ENCODE data around the gene NRG3. TPM values are rescaled to one million over a fixed set of nuclear protein-coding genes. Genes with fewer than 3 reads are reported as not detected.

The NRG3 gene
- total RNA-seq, 1 experiment from 2014 or later = 0.08 TPM

DNA sequence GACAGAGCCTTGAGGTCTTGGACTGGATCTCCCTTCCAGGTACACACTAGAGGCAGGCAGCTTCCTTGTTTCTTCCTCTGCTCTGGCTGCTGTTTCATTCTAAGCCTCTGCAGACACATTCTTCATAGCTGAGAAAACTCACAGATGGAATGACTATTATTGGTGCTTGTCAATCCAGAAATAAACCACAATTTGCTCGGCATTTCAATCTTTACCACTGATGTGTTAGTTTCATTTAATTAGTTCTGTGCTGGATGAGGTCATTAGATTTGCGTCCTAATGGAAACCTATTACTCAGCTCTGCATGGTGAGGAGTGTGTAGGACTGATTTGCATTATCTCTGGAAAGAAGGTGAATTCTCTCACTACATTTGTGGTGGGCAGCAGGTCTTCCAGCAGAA is 392.5 kb downstream of the NRG3 start:
- ChIA-PET POLR2A (no interaction called here), CTCF (no interaction called here)
- DNase-seq (ENCODE audit: low read depth, low spot score) (no peak), ATAC-seq (no peak)
- Histone ChIP-seq H3K4me1 (ENCODE audit: control insufficient read depth, insufficient read depth, low read length) (no peaks in the 10 kb centered on the region), H3K4me3 (ENCODE audit: low read depth in 2 of 2, low read length in 2 of 2) (no peak overlapping the region), H3K27me3 (ENCODE audit: control insufficient read depth, insufficient read depth, low read length) (no peaks in the 10 kb centered on the region), H3K27ac (ENCODE audit: low read length) (no peak overlapping the region), H3K36me3 (ENCODE audit: control insufficient read depth, insufficient read depth, low read length) (no peaks in the 10 kb centered on the region), H3K9me3 (ENCODE audit: control insufficient read depth, insufficient read depth, low read depth, low read length) (no peaks in the 10 kb centered on the region)
- in situ Hi-C loops (cut with HindIII; ENCODE audit: low pct_unique_long_range_greater_than_20kb, low sequenced_read_pairs) = no loop called here
- intact Hi-C loops (cut with micrococcal nuclease; ENCODE audit: unreplicated experiment) = no loop called here
- no peak for TF ChIP-seq TCF7L2 (IDR thresholded peaks at IDR 0.05; ENCODE audit: low read depth, low read length)
- TF ChIP-seq, protein P1, sequence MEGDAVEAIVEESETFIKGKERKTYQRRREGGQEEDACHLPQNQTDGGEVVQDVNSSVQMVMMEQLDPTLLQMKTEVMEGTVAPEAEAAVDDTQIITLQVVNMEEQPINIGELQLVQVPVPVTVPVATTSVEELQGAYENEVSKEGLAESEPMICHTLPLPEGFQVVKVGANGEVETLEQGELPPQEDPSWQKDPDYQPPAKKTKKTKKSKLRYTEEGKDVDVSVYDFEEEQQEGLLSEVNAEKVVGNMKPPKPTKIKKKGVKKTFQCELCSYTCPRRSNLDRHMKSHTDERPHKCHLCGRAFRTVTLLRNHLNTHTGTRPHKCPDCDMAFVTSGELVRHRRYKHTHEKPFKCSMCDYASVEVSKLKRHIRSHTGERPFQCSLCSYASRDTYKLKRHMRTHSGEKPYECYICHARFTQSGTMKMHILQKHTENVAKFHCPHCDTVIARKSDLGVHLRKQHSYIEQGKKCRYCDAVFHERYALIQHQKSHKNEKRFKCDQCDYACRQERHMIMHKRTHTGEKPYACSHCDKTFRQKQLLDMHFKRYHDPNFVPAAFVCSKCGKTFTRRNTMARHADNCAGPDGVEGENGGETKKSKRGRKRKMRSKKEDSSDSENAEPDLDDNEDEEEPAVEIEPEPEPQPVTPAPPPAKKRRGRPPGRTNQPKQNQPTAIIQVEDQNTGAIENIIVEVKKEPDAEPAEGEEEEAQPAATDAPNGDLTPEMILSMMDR (IDR thresholded peaks at IDR 0.05) = no peak
- TF ChIP-seq, protein P2, sequence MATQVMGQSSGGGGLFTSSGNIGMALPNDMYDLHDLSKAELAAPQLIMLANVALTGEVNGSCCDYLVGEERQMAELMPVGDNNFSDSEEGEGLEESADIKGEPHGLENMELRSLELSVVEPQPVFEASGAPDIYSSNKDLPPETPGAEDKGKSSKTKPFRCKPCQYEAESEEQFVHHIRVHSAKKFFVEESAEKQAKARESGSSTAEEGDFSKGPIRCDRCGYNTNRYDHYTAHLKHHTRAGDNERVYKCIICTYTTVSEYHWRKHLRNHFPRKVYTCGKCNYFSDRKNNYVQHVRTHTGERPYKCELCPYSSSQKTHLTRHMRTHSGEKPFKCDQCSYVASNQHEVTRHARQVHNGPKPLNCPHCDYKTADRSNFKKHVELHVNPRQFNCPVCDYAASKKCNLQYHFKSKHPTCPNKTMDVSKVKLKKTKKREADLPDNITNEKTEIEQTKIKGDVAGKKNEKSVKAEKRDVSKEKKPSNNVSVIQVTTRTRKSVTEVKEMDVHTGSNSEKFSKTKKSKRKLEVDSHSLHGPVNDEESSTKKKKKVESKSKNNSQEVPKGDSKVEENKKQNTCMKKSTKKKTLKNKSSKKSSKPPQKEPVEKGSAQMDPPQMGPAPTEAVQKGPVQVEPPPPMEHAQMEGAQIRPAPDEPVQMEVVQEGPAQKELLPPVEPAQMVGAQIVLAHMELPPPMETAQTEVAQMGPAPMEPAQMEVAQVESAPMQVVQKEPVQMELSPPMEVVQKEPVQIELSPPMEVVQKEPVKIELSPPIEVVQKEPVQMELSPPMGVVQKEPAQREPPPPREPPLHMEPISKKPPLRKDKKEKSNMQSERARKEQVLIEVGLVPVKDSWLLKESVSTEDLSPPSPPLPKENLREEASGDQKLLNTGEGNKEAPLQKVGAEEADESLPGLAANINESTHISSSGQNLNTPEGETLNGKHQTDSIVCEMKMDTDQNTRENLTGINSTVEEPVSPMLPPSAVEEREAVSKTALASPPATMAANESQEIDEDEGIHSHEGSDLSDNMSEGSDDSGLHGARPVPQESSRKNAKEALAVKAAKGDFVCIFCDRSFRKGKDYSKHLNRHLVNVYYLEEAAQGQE (IDR thresholded peaks at IDR 0.05; ENCODE audit: insufficient read depth in 1 of 2, low read depth in 2 of 2, low read length in 1 of 2) = no peak
- TF ChIP-seq SIN3A (IDR thresholded peaks at IDR 0.05; ENCODE audit: borderline replicate concordance, insufficient read depth, low read depth, low read length) = no peak
- no peak for TF ChIP-seq POLR2AphosphoS5 (IDR thresholded peaks at IDR 0.05; ENCODE audit: low read depth, low read length)
- no TSS peak for BruUV-seq (replicated peaks)

DNA sequence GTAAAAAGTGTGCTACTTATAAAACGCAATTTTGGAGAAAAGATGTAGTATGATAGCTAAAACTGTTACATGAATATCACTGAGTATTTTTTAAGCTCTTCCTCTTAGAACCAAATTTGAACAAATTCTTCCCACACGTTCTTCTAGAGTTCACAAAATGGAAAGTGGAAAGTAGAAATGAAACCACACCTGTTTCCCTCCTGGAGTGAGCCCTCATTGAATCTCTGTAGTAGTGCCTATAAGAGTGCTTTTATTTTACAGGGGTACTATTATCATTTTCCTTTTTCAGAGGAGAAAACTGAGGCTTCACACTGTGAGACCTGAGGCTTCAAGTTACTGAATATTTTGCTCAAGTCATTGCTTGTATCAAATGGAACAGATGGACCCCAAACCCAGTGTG is 393.0 kb downstream of the NRG3 start:
- no peaks in the 10 kb centered on the region for H3K36me3 ChIP-seq (ENCODE audit: control insufficient read depth, insufficient read depth, low read length)
- ChIA-PET POLR2A (no interaction called here), CTCF (no interaction called here)
- no peaks in the 10 kb centered on the region for H3K4me1 ChIP-seq (ENCODE audit: control insufficient read depth, insufficient read depth, low read length)
- H3K4me3 ChIP-seq (ENCODE audit: low read depth in 2 of 2, low read length in 2 of 2) = no peak overlapping the region
- no peak overlapping the region for H3K27ac ChIP-seq (ENCODE audit: low read length)
- no peak for DNase-seq (ENCODE audit: low read depth, low spot score)
- in situ Hi-C loops (cut with HindIII; ENCODE audit: low pct_unique_long_range_greater_than_20kb, low sequenced_read_pairs) (no loop called here), intact Hi-C loops (cut with micrococcal nuclease; ENCODE audit: unreplicated experiment) (no loop called here)
- no peaks in the 10 kb centered on the region for H3K9me3 ChIP-seq (ENCODE audit: control insufficient read depth, insufficient read depth, low read depth, low read length)
- TF ChIP-seq, protein P1 (IDR thresholded peaks at IDR 0.05) = no peak
- no peak for TF ChIP-seq TCF7L2 (IDR thresholded peaks at IDR 0.05; ENCODE audit: low read depth, low read length)
- TF ChIP-seq SIN3A (IDR thresholded peaks at IDR 0.05; ENCODE audit: borderline replicate concordance, insufficient read depth, low read depth, low read length) = no peak
- TF ChIP-seq POLR2AphosphoS5 (IDR thresholded peaks at IDR 0.05; ENCODE audit: low read depth, low read length) = no peak
- TF ChIP-seq, protein P2 (IDR thresholded peaks at IDR 0.05; ENCODE audit: insufficient read depth in 1 of 2, low read depth in 2 of 2, low read length in 1 of 2) = no peak
- no peak for ATAC-seq
- BruUV-seq (replicated peaks) = no TSS peak
- H3K27me3 ChIP-seq (ENCODE audit: control insufficient read depth, insufficient read depth, low read length) = no peaks in the 10 kb centered on the region

All from Panc1 (cell line).